ENCODE measurements around the gene CLEC18B.
"Not testable (repeated sequence)": the region's sequence is repeated elsewhere in the genome, so short reads cannot be mapped to it uniquely, and the experiment has no call there.

DNA sequence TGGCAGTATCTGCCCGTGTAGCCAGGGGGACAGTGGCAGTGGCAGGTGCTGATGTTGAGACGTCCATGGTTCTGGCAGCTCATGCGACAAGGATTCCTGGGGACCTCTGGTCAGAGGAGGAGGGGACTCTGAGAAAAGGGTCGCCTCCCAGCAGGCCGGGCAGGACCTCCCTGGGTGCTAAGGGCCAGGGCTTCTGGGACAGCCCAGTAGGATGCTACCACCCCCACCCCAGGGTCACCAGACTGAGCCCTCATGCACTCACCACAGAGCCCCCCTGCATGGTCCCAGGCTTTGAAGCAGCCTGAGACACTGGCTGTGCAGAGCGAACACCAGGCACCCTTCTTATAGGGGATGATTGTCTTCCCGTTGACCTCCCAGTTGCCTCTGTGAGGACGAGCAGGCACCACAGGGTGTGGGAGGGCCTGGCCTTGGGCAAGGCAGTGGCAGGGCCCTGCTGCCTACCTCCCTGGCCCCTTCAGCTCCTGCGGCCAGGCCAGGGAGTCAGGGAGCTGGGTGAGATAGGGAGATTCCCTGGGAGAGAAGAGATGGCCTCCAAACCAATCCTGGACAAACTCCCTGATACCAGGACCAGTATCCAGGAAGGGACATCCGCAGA lies 8.4 kb downstream of the CLEC18B start:
- TF ChIP-seq, protein P1, sequence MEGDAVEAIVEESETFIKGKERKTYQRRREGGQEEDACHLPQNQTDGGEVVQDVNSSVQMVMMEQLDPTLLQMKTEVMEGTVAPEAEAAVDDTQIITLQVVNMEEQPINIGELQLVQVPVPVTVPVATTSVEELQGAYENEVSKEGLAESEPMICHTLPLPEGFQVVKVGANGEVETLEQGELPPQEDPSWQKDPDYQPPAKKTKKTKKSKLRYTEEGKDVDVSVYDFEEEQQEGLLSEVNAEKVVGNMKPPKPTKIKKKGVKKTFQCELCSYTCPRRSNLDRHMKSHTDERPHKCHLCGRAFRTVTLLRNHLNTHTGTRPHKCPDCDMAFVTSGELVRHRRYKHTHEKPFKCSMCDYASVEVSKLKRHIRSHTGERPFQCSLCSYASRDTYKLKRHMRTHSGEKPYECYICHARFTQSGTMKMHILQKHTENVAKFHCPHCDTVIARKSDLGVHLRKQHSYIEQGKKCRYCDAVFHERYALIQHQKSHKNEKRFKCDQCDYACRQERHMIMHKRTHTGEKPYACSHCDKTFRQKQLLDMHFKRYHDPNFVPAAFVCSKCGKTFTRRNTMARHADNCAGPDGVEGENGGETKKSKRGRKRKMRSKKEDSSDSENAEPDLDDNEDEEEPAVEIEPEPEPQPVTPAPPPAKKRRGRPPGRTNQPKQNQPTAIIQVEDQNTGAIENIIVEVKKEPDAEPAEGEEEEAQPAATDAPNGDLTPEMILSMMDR (IDR thresholded peaks at IDR 0.05) = not testable (repeated sequence)
- TF ChIP-seq POLR2A (IDR thresholded peaks at IDR 0.05) = not testable (repeated sequence)
